GM12878 (cell line): ENCODE measurements around the gene NLRP6. TPM values are rescaled to one million over a fixed set of nuclear protein-coding genes. Genes with fewer than 3 reads are reported as not detected.

Experiments
- ATAC-seq: fragments of 200-7000 bp; cut with Tn5 transposase; 3 replicates; pipeline ENCODE4 v1.9.1; 2020; ENCODE audit warnings: mild to moderate bottlenecking, moderate library complexity
- BruUV-seq: library from RNA; stranded (reverse); fragments of 400-500 nt; replicated peaks from 2 replicates; lab custom pipeline; 2021; lab: Mats Ljungman, UMichigan
- CTCF ChIA-PET: fragments of 300-600 bp; sonication (Branson Sonifier 250); formaldehyde crosslinking; extraction: SDS; loops from one replicate; lab custom pipeline; 2021; ENCODE audit warnings: inconsistent platforms; lab: Yijun Ruan, JAX
- POLR2A ChIA-PET: fragments of 350-600 bp; formaldehyde crosslinking; extraction: SDS; loops from one replicate; lab custom pipeline; 2021; ENCODE audit warnings: inconsistent platforms; lab: Charles Lee
- RAD21 ChIA-PET: fragments of 300-600 bp; sonication (Branson Sonifier 250); formaldehyde crosslinking; loops from one replicate; lab custom pipeline; 2023; ENCODE audit warnings: antibody characterized with exemption; ENCODE audit not compliant: unreplicated experiment; lab: Charles Lee
- SMC1A ChIA-PET: fragments of 300-600 bp; sonication (Branson Sonifier 250); formaldehyde crosslinking; loops from one replicate; lab custom pipeline; 2023; ENCODE audit not compliant: unreplicated experiment, uncharacterized antibody; lab: Charles Lee
- DNase-seq: peaks from one replicate; pipeline ENCODE4 v3.0.0-alpha.2; 2011; ENCODE audit warnings: low read depth, low spot score
- FAIRE-seq: peaks from 3 replicates; lab custom pipeline; 2011; peaks lifted over from hg19 to GRCh38; lab: Jason Lieb, UNC
- H2AFZ ChIP-seq: 2 replicates; pipeline ENCODE4 v1.6.0; 2011; ENCODE audit warnings: low read depth, low read length, control low read depth; ENCODE audit not compliant: control insufficient read depth
- H3K27ac ChIP-seq: 2 replicates; pipeline ENCODE4 v1.5.1; 2011; ENCODE audit warnings: control low read depth; ENCODE audit not compliant: control insufficient read depth, insufficient read depth
- H3K27me3 ChIP-seq, 2 experiments: replicated peaks in 1 of 2; 2 replicates each; pipeline versions ENCODE4 v1.6.0 to v1.6.1; 2011; ENCODE audit warnings: low read length in 1 of 2; ENCODE audit not compliant: control insufficient read depth in 2 of 2, insufficient read depth in 2 of 2
- H3K36me3 ChIP-seq, 2 experiments: 2 replicates each; pipeline ENCODE4 v1.5.1; 2011; ENCODE audit warnings: low read length in 1 of 2; ENCODE audit not compliant: control insufficient read depth in 2 of 2, insufficient read depth in 2 of 2
- H3K4me1 ChIP-seq: 2 replicates; pipeline ENCODE4 v1.6.1; 2011; ENCODE audit warnings: mild to moderate bottlenecking, low read length, moderate library complexity, mixed read lengths; ENCODE audit not compliant: control insufficient read depth, insufficient read depth
- H3K4me2 ChIP-seq: 2 replicates; pipeline ENCODE4 v1.6.0; 2011; ENCODE audit warnings: control low read depth; ENCODE audit not compliant: control insufficient read depth, insufficient read depth
- H3K4me3 ChIP-seq: fragments of 200-600 bp; sonication (generic); 2 replicates; pipeline ENCODE4 v1.5.1; 2016
- H3K79me2 ChIP-seq: 2 replicates; pipeline ENCODE4 v1.6.0; 2011; ENCODE audit warnings: low read length; ENCODE audit not compliant: control insufficient read depth, insufficient read depth
- H3K9ac ChIP-seq: 2 replicates; pipeline ENCODE4 v1.8.0; 2011; ENCODE audit warnings: low read length, control low read depth, mixed read lengths; ENCODE audit not compliant: control insufficient read depth, insufficient read depth
- H3K9me3 ChIP-seq: replicated peaks from 3 replicates; pipeline ENCODE4 v1.5.1; 2011; ENCODE audit warnings: mild to moderate bottlenecking, low read length; ENCODE audit not compliant: control insufficient read depth, insufficient read depth
- H4K20me1 ChIP-seq: 2 replicates; pipeline ENCODE4 v1.6.0; 2011; ENCODE audit not compliant: control insufficient read depth, insufficient read depth
- BHLHE40 ChIP-seq, 2 experiments: fragments of 450-650 bp in 1 of 2; IDR thresholded peaks; 2 replicates each; pipeline ENCODE4 v1.6.1; 2011 to 2017; ENCODE audit warnings: low read depth in 2 of 2, borderline replicate concordance in 1 of 2, improper control_type of control experiment in 1 of 2, low read length in 1 of 2, mild to moderate bottlenecking in 1 of 2
- CBX3 ChIP-seq: fragments of 200-600 bp; sonication (generic); IDR thresholded peaks from 2 replicates; pipeline ENCODE4 v1.6.1; 2016; ENCODE audit warnings: low read depth, borderline replicate concordance
- KLF5 ChIP-seq: fragments of 450-650 bp; IDR thresholded peaks from 2 replicates; pipeline ENCODE4 v1.6.1; 2014; ENCODE audit warnings: mild to moderate bottlenecking; ENCODE audit not compliant: partially characterized antibody
- RAD21 ChIP-seq: IDR thresholded peaks from 2 replicates; pipeline ENCODE4 v1.6.1; 2011; ENCODE audit warnings: mild to moderate bottlenecking, low read depth, low read length, moderate library complexity; ENCODE audit not compliant: insufficient read depth
- RBBP5 ChIP-seq: fragments of 200-600 bp; sonication (generic); conservative IDR thresholded peaks from 2 replicates; pipeline ENCODE4 v1.6.1; 2016
- SUZ12 ChIP-seq: fragments of 200-600 bp; sonication (generic); IDR thresholded peaks from one replicate; pipeline ENCODE4 v1.6.1; 2018; ENCODE audit warnings: antibody characterized with exemption, mild to moderate bottlenecking; ENCODE audit not compliant: unreplicated experiment
- TARDBP ChIP-seq: IDR thresholded peaks from 2 replicates; pipeline ENCODE4 v1.6.1; 2016; ENCODE audit warnings: borderline replicate concordance
- ZSCAN29 ChIP-seq: fragments of 450-650 bp; IDR thresholded peaks from 2 replicates; pipeline ENCODE4 v1.6.1; 2017; ENCODE audit warnings: mild to moderate bottlenecking, moderate library complexity
- WGBS: methylation state at CpG from one replicate; pipeline ENCODE4 v1.1.6; 2016; ENCODE audit warnings: low lambda C conversion rate; ENCODE audit not compliant: insufficient replicate concordance, insufficient coverage; ENCODE audit errors: missing lambda C conversion rate; 5-methylcytosine and 5-hydroxymethylcytosine counted together
- in situ Hi-C: fragments of 300-500 bp; cut with MboI; formaldehyde crosslinking; loops from 9 replicates; pipeline ENCODE4 v1.14.3; 2018; ENCODE audit warnings: mixed read lengths
- intact Hi-C: fragments of 100-400 bp; cut with micrococcal nuclease; formaldehyde crosslinking; loops from one replicate; pipeline ENCODE4 v1.14.2; 2022; ENCODE audit not compliant: unreplicated experiment
- polyA plus RNA-seq, 11 experiments: library from polyadenylated mRNA; depleted of rRNA in 4 of 11; unstranded in 6 of 11; stranded (reverse) in 5 of 11; fragments of >200 nt; fragmentation: Nextera tagmentation in 4 of 11; fragmentation: Illumina TruSeq in 1 of 11; extraction: Ambion mirVana in 4 of 11; extraction: Trizol in 1 of 11; gene quantifications; 1 replicate in 1 of 11; 2 replicates in 10 of 11; pipeline versions ENCODE4 v1.2.1 to v1.2.3, GENCODE V29; 2011 to 2016; ENCODE audit warnings: inconsistent platforms in 2 of 11, missing spikeins in 2 of 11, low read depth in 1 of 11
- total RNA-seq, 4 experiments: library from RNA; depleted of rRNA in 3 of 4; stranded (reverse); fragments of >200 nt in 3 of 4; fragmentation: Illumina TruSeq in 1 of 4; extraction: Trizol in 1 of 4; gene quantifications; 2 replicates each; pipeline versions ENCODE4 v1.2.1 to v1.2.3, GENCODE V29; 2013 to 2021
- TF ChIP-seq, protein P1 (sequence below): fragments of 450-650 bp; IDR thresholded peaks from 2 replicates; pipeline ENCODE4 v1.6.1; 2017; ENCODE audit warnings: mild to moderate bottlenecking
- TF ChIP-seq, protein P2 (sequence below): fragments of 150-350 bp; IDR thresholded peaks from 2 replicates; pipeline ENCODE4 v1.6.1; 2016; ENCODE audit warnings: low read depth, low read length
- TF ChIP-seq, protein P3 (sequence below): fragments of 450-650 bp; IDR thresholded peaks from 2 replicates; pipeline ENCODE4 v1.6.1; 2016; ENCODE audit warnings: mild to moderate bottlenecking, moderate library complexity, borderline replicate concordance

NLRP6 gene
- total and polyA plus RNA-seq, 10 of the 15 experiments (the other 5 are each of a cell fraction or from before 2014, with no cell fraction given), result 0.03 to 0.11 TPM; not detected in 8

DNA sequence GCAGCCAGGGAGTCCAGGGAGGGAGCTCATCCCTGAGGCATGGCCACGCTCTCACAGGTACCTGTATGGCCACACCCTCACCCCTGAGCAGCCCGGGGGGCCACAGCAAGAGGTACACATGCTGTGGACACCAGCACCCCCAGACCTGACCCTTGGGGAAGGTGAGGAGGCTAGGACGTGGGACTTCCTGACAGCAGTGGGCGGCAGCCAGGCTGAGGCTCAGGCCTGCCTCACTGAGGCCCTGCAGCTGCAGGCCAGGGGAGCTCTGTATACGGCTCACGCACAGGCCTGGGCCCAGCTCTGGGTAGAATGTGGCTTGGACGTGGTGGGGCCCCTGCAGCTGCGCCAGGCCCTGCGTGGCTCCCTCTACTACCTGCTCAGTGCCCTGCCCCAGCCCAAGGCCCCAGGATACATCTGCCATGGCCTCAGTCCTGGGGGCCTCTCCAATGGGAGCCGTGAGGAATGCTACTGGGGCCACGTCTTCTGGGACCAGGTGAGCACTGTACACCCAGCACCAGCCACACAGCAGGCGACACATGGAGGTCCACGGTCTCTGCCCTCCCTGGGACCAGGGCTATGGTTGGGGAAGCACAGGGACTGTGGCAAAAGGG is 12.5 kb downstream of the NLRP6 start:
- SMC1A ChIA-PET, result interaction anchor here (1.2 kb wide), 1 partner anchor 40 kb away, joined by 4 read pairs; no protein-coding TSS in a partner anchor
- FAIRE-seq, result no peak

More for the DNA sequence above, 12.5 kb downstream of the NLRP6 start:
- 81% methylated on average over 13 of the region's 13 CpGs for WGBS
- in situ Hi-C loops, result no loop called here
- H3K27me3 ChIP-seq, result peaks cover 1 to 2% of the 10 kb centered on the region in 2 experiments; a peak in 3 of 4 replicates
- RAD21 ChIA-PET, result no interaction called here
- POLR2A ChIA-PET, result interaction anchor here (1.2 to 3.5 kb wide), 2 partner anchors 23 to 39 kb away, joined by 3 to 10 read pairs; no protein-coding TSS in a partner anchor
- no peak overlapping the region for H3K9ac ChIP-seq
- no peak for DNase-seq
- H4K20me1 ChIP-seq, result no peaks in the 10 kb centered on the region
- no peak overlapping the region for H3K4me3 ChIP-seq
- H3K4me1 ChIP-seq, result peaks cover 8% of the 10 kb centered on the region; the same call in 1 of the 2 replicates
- no TSS peak for BruUV-seq
- H3K79me2 ChIP-seq, result no peaks in the 10 kb centered on the region
- no peak for TF ChIP-seq RBBP5
- TF ChIP-seq, protein P1, sequence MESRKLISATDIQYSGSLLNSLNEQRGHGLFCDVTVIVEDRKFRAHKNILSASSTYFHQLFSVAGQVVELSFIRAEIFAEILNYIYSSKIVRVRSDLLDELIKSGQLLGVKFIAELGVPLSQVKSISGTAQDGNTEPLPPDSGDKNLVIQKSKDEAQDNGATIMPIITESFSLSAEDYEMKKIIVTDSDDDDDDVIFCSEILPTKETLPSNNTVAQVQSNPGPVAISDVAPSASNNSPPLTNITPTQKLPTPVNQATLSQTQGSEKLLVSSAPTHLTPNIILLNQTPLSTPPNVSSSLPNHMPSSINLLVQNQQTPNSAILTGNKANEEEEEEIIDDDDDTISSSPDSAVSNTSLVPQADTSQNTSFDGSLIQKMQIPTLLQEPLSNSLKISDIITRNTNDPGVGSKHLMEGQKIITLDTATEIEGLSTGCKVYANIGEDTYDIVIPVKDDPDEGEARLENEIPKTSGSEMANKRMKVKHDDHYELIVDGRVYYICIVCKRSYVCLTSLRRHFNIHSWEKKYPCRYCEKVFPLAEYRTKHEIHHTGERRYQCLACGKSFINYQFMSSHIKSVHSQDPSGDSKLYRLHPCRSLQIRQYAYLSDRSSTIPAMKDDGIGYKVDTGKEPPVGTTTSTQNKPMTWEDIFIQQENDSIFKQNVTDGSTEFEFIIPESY, result no peak
- TF ChIP-seq KLF5, result no peak
- TF ChIP-seq RAD21, result no peak
- TF ChIP-seq SUZ12, result no peak
- no peak for TF ChIP-seq TARDBP
- TF ChIP-seq CBX3, result no peak
- no peak for TF ChIP-seq ZSCAN29
- TF ChIP-seq BHLHE40 (IDR thresholded peaks at IDR 0.05; ENCODE audit: borderline replicate concordance in 1 of 2, low read depth in 2 of 2, low read length in 1 of 2), result no peak
- TF ChIP-seq, protein P2, sequence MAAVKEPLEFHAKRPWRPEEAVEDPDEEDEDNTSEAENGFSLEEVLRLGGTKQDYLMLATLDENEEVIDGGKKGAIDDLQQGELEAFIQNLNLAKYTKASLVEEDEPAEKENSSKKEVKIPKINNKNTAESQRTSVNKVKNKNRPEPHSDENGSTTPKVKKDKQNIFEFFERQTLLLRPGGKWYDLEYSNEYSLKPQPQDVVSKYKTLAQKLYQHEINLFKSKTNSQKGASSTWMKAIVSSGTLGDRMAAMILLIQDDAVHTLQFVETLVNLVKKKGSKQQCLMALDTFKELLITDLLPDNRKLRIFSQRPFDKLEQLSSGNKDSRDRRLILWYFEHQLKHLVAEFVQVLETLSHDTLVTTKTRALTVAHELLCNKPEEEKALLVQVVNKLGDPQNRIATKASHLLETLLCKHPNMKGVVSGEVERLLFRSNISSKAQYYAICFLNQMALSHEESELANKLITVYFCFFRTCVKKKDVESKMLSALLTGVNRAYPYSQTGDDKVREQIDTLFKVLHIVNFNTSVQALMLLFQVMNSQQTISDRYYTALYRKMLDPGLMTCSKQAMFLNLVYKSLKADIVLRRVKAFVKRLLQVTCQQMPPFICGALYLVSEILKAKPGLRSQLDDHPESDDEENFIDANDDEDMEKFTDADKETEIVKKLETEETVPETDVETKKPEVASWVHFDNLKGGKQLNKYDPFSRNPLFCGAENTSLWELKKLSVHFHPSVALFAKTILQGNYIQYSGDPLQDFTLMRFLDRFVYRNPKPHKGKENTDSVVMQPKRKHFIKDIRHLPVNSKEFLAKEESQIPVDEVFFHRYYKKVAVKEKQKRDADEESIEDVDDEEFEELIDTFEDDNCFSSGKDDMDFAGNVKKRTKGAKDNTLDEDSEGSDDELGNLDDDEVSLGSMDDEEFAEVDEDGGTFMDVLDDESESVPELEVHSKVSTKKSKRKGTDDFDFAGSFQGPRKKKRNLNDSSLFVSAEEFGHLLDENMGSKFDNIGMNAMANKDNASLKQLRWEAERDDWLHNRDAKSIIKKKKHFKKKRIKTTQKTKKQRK, result no peak
- TF ChIP-seq, protein P3, sequence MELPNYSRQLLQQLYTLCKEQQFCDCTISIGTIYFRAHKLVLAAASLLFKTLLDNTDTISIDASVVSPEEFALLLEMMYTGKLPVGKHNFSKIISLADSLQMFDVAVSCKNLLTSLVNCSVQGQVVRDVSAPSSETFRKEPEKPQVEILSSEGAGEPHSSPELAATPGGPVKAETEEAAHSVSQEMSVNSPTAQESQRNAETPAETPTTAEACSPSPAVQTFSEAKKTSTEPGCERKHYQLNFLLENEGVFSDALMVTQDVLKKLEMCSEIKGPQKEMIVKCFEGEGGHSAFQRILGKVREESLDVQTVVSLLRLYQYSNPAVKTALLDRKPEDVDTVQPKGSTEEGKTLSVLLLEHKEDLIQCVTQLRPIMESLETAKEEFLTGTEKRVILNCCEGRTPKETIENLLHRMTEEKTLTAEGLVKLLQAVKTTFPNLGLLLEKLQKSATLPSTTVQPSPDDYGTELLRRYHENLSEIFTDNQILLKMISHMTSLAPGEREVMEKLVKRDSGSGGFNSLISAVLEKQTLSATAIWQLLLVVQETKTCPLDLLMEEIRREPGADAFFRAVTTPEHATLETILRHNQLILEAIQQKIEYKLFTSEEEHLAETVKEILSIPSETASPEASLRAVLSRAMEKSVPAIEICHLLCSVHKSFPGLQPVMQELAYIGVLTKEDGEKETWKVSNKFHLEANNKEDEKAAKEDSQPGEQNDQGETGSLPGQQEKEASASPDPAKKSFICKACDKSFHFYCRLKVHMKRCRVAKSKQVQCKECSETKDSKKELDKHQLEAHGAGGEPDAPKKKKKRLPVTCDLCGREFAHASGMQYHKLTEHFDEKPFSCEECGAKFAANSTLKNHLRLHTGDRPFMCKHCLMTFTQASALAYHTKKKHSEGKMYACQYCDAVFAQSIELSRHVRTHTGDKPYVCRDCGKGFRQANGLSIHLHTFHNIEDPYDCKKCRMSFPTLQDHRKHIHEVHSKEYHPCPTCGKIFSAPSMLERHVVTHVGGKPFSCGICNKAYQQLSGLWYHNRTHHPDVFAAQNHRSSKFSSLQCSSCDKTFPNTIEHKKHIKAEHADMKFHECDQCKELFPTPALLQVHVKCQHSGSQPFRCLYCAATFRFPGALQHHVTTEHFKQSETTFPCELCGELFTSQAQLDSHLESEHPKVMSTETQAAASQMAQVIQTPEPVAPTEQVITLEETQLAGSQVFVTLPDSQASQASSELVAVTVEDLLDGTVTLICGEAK, result no peak
- TF ChIP-seq, all 136 proteins: peak for 0
- ATAC-seq, result no peak
- CTCF ChIA-PET, result interaction anchor here (1.7 kb wide), 1 partner anchor 37 kb away, joined by 3 read pairs; no protein-coding TSS in a partner anchor
- no peaks in the 10 kb centered on the region for H3K36me3 ChIP-seq
- H3K4me2 ChIP-seq, result no peak overlapping the region
- intact Hi-C loops, result no loop called here
- no peak overlapping the region for H3K27ac ChIP-seq
- H3K9me3 ChIP-seq, result no peaks in the 10 kb centered on the region
- no peak overlapping the region for H2AFZ ChIP-seq
